ENCODE results near the gene MAST2. TPM values are rescaled to one million over a fixed set of nuclear protein-coding genes. Genes with fewer than 3 reads are reported as not detected.

The MAST2 gene
- total RNA-seq, 1 experiment from 2014 or later, result 41.9 TPM

- Histone ChIP-seq H3K79me2 (ENCODE audit: insufficient read depth, low read length) (peaks cover 15% of the 10 kb centered on the region), H4K20me1 (ENCODE audit: insufficient read depth) (no peaks in the 10 kb centered on the region), H3K4me1 (ENCODE audit: control insufficient read depth in 1 of 2, insufficient read depth in 2 of 2, low read length in 2 of 2) (peaks cover 33 to 71% of the 10 kb centered on the region in 2 experiments), H3K9me2 (ENCODE audit: insufficient read depth) (no peaks in the 10 kb centered on the region), H3K4me3 (replicated peaks in 1 of 2; ENCODE audit: low read depth in 1 of 2, low read length in 2 of 2) (peak overlapping the region; percentile 1 to 9; a peak in 1 of 4 replicates), H2AFZ (ENCODE audit: low read depth, low read length, poor library complexity, severe bottlenecking) (no peak overlapping the region), H3K9me3 (ENCODE audit: control insufficient read depth in 1 of 2, insufficient read depth in 1 of 2, low read depth in 1 of 2, low read length in 2 of 2) (no peaks in the 10 kb centered on the region), H3K9ac (ENCODE audit: low read length) (peak overlapping the region; percentile 44), H3K36me3 (ENCODE audit: control insufficient read depth in 1 of 2, insufficient read depth in 2 of 2, low read length in 2 of 2) (no peaks in the 10 kb centered on the region), H3K27me3 (ENCODE audit: insufficient read depth, low read length) (no peaks in the 10 kb centered on the region), H3K4me2 (ENCODE audit: low read length) (peak overlapping the region; percentile 62), H3K27ac (ENCODE audit: low read depth, low read length) (peak overlapping the region; percentile 73)
- CTCF ChIA-PET, result no interaction called here
- TF ChIP-seq EZH2phosphoT487 (IDR thresholded peaks at IDR 0.05; ENCODE audit: borderline replicate concordance) (no peak), EGR1 (IDR thresholded peaks at IDR 0.05; ENCODE audit: low read depth) (no peak), SP1 (IDR thresholded peaks at IDR 0.05; ENCODE audit: low read depth) (peak; percentile 87), ZFX (IDR thresholded peaks at IDR 0.05) (no peak), EZH2 (IDR thresholded peaks at IDR 0.05) (no peak), FOSL1 (IDR thresholded peaks at IDR 0.05; ENCODE audit: low read depth) (peak; percentile 82), JUND (IDR thresholded peaks at IDR 0.05) (peak; percentile 89), ELF1 (IDR thresholded peaks at IDR 0.05; ENCODE audit: borderline replicate concordance, low read depth) (no peak), YY1 (IDR thresholded peaks at IDR 0.05; ENCODE audit: extremely low read depth, insufficient replicate concordance, low read depth, low read length) (peak; percentile 54), RAD21 (IDR thresholded peaks at IDR 0.05; ENCODE audit: low read depth) (peak; percentile 27; the same call in 1 of the 2 replicates), POLR2AphosphoS5 (IDR thresholded peaks at IDR 0.05; ENCODE audit: low read depth, low read length) (peak; percentile 44; the same call in 1 of the 2 replicates), CEBPB (IDR thresholded peaks at IDR 0.05; ENCODE audit: low read depth) (0 out of 2 replicates have a peak, but pooled peaks have one; percentile 38), SRF (IDR thresholded peaks at IDR 0.05; ENCODE audit: low read depth) (0 out of 2 replicates have a peak, but pooled peaks have one; percentile 3), POLR2A (IDR thresholded peaks at IDR 0.05; ENCODE audit: borderline replicate concordance, extremely low read depth, insufficient read depth, insufficient read length) (no peak), CBX3 (IDR thresholded peaks at IDR 0.05; ENCODE audit: low read depth) (peak; percentile 58)
- TF ChIP-seq, protein P1, sequence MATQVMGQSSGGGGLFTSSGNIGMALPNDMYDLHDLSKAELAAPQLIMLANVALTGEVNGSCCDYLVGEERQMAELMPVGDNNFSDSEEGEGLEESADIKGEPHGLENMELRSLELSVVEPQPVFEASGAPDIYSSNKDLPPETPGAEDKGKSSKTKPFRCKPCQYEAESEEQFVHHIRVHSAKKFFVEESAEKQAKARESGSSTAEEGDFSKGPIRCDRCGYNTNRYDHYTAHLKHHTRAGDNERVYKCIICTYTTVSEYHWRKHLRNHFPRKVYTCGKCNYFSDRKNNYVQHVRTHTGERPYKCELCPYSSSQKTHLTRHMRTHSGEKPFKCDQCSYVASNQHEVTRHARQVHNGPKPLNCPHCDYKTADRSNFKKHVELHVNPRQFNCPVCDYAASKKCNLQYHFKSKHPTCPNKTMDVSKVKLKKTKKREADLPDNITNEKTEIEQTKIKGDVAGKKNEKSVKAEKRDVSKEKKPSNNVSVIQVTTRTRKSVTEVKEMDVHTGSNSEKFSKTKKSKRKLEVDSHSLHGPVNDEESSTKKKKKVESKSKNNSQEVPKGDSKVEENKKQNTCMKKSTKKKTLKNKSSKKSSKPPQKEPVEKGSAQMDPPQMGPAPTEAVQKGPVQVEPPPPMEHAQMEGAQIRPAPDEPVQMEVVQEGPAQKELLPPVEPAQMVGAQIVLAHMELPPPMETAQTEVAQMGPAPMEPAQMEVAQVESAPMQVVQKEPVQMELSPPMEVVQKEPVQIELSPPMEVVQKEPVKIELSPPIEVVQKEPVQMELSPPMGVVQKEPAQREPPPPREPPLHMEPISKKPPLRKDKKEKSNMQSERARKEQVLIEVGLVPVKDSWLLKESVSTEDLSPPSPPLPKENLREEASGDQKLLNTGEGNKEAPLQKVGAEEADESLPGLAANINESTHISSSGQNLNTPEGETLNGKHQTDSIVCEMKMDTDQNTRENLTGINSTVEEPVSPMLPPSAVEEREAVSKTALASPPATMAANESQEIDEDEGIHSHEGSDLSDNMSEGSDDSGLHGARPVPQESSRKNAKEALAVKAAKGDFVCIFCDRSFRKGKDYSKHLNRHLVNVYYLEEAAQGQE (IDR thresholded peaks at IDR 0.05; ENCODE audit: low read depth), result no peak
- TF ChIP-seq, protein P2, sequence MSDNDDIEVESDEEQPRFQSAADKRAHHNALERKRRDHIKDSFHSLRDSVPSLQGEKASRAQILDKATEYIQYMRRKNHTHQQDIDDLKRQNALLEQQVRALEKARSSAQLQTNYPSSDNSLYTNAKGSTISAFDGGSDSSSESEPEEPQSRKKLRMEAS (IDR thresholded peaks at IDR 0.05), result peak; percentile 56; the same call in 1 of the 2 replicates
- DNase-seq (ENCODE audit: low read depth, low spot score) (peak; percentile 92), ATAC-seq (peak; percentile 91)
- BruUV-seq (replicated peaks), result no TSS peak
- POLR2A ChIA-PET, result interaction anchor here (1.5 kb wide), 1 partner anchor 407 kb away, joined by 3 read pairs; the partner anchor contains the start of gene PRDX1
- RAD21 ChIA-PET (ENCODE audit: low non-redundant PET in 1 of 2, low total read pairs in 2 of 2, uncharacterized antibody in 2 of 2, unreplicated experiment in 2 of 2), result no interaction called here
- intact Hi-C loops (cut with micrococcal nuclease), result no loop called here
Observed at GRCh38 chr1:45929257-45929687, 125.9 kb downstream of the MAST2 start.
